ENCODE data around the gene NAV2. TPM values are rescaled to one million over a fixed set of nuclear protein-coding genes. Genes with fewer than 3 reads are reported as not detected.

NAV2 gene
- total RNA-seq, 1 donor = 0.42 TPM

- Histone ChIP-seq H3K4me3 (ENCODE audit: low read length) (no peak overlapping the region), H3K9me3 (ENCODE audit: low read depth, low read length) (no peaks in the 10 kb centered on the region), H3K27me3 (ENCODE audit: insufficient read depth, low read length) (no peaks in the 10 kb centered on the region)
Measured at GRCh38 chr11:19740586-19740985, 27.9 kb downstream of the NAV2 start.

GRCh38 chr11:19742588-19743292 is 30.1 kb downstream of the NAV2 start:
- no peaks in the 10 kb centered on the region for H3K4me1 ChIP-seq (ENCODE audit: insufficient read depth, low read length)
- no peaks in the 10 kb centered on the region for H3K9me3 ChIP-seq (ENCODE audit: low read depth, low read length)
- no peaks in the 10 kb centered on the region for H3K27me3 ChIP-seq (ENCODE audit: insufficient read depth, low read length)
- no peak overlapping the region for H3K4me3 ChIP-seq (ENCODE audit: low read length)

More at GRCh38 chr11:19740586-19740985, 27.9 kb downstream of the NAV2 start:
- no peaks in the 10 kb centered on the region for H3K4me1 ChIP-seq (ENCODE audit: insufficient read depth, low read length)

GRCh38 chr11:19743622-19744021 is 31.0 kb downstream of the NAV2 start:
- no peaks in the 10 kb centered on the region for H3K27me3 ChIP-seq (ENCODE audit: insufficient read depth, low read length)

GRCh38 chr11:19744130-19744529 is 31.5 kb downstream of the NAV2 start:
- no peaks in the 10 kb centered on the region for H3K27me3 ChIP-seq (ENCODE audit: insufficient read depth, low read length)
- no peaks in the 10 kb centered on the region for H3K9me3 ChIP-seq (ENCODE audit: low read depth, low read length)
- no peak overlapping the region for H3K4me3 ChIP-seq (ENCODE audit: low read length)
- no peaks in the 10 kb centered on the region for H3K4me1 ChIP-seq (ENCODE audit: insufficient read depth, low read length)

More at GRCh38 chr11:19743622-19744021, 31.0 kb downstream of the NAV2 start:
- H3K4me1 ChIP-seq (ENCODE audit: insufficient read depth, low read length) = no peaks in the 10 kb centered on the region
- no peaks in the 10 kb centered on the region for H3K9me3 ChIP-seq (ENCODE audit: low read depth, low read length)
- no peak overlapping the region for H3K4me3 ChIP-seq (ENCODE audit: low read length)

- H3K9me3 ChIP-seq (ENCODE audit: low read depth, low read length) = no peaks in the 10 kb centered on the region
- H3K27me3 ChIP-seq (ENCODE audit: insufficient read depth, low read length) = no peaks in the 10 kb centered on the region
- no peaks in the 10 kb centered on the region for H3K4me1 ChIP-seq (ENCODE audit: insufficient read depth, low read length)
- no peak overlapping the region for H3K4me3 ChIP-seq (ENCODE audit: low read length)
Measured at GRCh38 chr11:19746086-19746485, 33.4 kb downstream of the NAV2 start.

GRCh38 chr11:19747634-19748033 is 35.0 kb downstream of the NAV2 start:
- Histone ChIP-seq H3K4me1 (ENCODE audit: insufficient read depth, low read length) (no peaks in the 10 kb centered on the region), H3K27me3 (ENCODE audit: insufficient read depth, low read length) (no peaks in the 10 kb centered on the region)

GRCh38 chr11:19751055-19751454 is 38.4 kb downstream of the NAV2 start:
- no peaks in the 10 kb centered on the region for H3K4me1 ChIP-seq (ENCODE audit: insufficient read depth, low read length)
- H3K4me3 ChIP-seq (ENCODE audit: low read length) = no peak overlapping the region
- no peaks in the 10 kb centered on the region for H3K9me3 ChIP-seq (ENCODE audit: low read depth, low read length)
- H3K27me3 ChIP-seq (ENCODE audit: insufficient read depth, low read length) = no peaks in the 10 kb centered on the region

More at GRCh38 chr11:19747634-19748033, 35.0 kb downstream of the NAV2 start:
- Histone ChIP-seq H3K4me3 (ENCODE audit: low read length) (no peak overlapping the region), H3K9me3 (ENCODE audit: low read depth, low read length) (no peaks in the 10 kb centered on the region)

- Histone ChIP-seq H3K4me1 (ENCODE audit: insufficient read depth, low read length) (no peaks in the 10 kb centered on the region), H3K9me3 (ENCODE audit: low read depth, low read length) (no peaks in the 10 kb centered on the region), H3K4me3 (ENCODE audit: low read length) (no peak overlapping the region), H3K27me3 (ENCODE audit: insufficient read depth, low read length) (no peaks in the 10 kb centered on the region)
Measured at GRCh38 chr11:19753451-19754106, 40.9 kb downstream of the NAV2 start.

GRCh38 chr11:19756675-19757475 is 44.2 kb downstream of the NAV2 start:
- Histone ChIP-seq H3K4me3 (ENCODE audit: low read length) (no peak overlapping the region), H3K27me3 (ENCODE audit: insufficient read depth, low read length) (peaks cover 2% of the 10 kb centered on the region), H3K4me1 (ENCODE audit: insufficient read depth, low read length) (no peaks in the 10 kb centered on the region)

GRCh38 chr11:19759389-19759788 is 46.8 kb downstream of the NAV2 start:
- H3K27me3 ChIP-seq (ENCODE audit: insufficient read depth, low read length) = peaks cover 2% of the 10 kb centered on the region

More at GRCh38 chr11:19756675-19757475, 44.2 kb downstream of the NAV2 start:
- no peaks in the 10 kb centered on the region for H3K9me3 ChIP-seq (ENCODE audit: low read depth, low read length)

GRCh38 chr11:19762266-19762665 is 49.6 kb downstream of the NAV2 start:
- no peaks in the 10 kb centered on the region for H3K9me3 ChIP-seq (ENCODE audit: low read depth, low read length)
- H3K4me1 ChIP-seq (ENCODE audit: insufficient read depth, low read length) = no peaks in the 10 kb centered on the region
- no peak overlapping the region for H3K4me3 ChIP-seq (ENCODE audit: low read length)
- peaks cover 2% of the 10 kb centered on the region for H3K27me3 ChIP-seq (ENCODE audit: insufficient read depth, low read length)

More at GRCh38 chr11:19759389-19759788, 46.8 kb downstream of the NAV2 start:
- H3K9me3 ChIP-seq (ENCODE audit: low read depth, low read length) = no peaks in the 10 kb centered on the region
- no peak overlapping the region for H3K4me3 ChIP-seq (ENCODE audit: low read length)
- no peaks in the 10 kb centered on the region for H3K4me1 ChIP-seq (ENCODE audit: insufficient read depth, low read length)

GRCh38 chr11:19763330-19763729 is 50.7 kb downstream of the NAV2 start:
- Histone ChIP-seq H3K27me3 (ENCODE audit: insufficient read depth, low read length) (peaks cover 2% of the 10 kb centered on the region), H3K4me3 (ENCODE audit: low read length) (no peak overlapping the region), H3K9me3 (ENCODE audit: low read depth, low read length) (no peaks in the 10 kb centered on the region), H3K4me1 (ENCODE audit: insufficient read depth, low read length) (no peaks in the 10 kb centered on the region)

- H3K4me1 ChIP-seq (ENCODE audit: insufficient read depth, low read length) = no peaks in the 10 kb centered on the region
- no peak overlapping the region for H3K4me3 ChIP-seq (ENCODE audit: low read length)
- H3K27me3 ChIP-seq (ENCODE audit: insufficient read depth, low read length) = no peaks in the 10 kb centered on the region
- no peaks in the 10 kb centered on the region for H3K9me3 ChIP-seq (ENCODE audit: low read depth, low read length)
Measured at GRCh38 chr11:19766206-19766605, 53.6 kb downstream of the NAV2 start.

GRCh38 chr11:19766810-19767209 is 54.2 kb downstream of the NAV2 start:
- H3K27me3 ChIP-seq (ENCODE audit: insufficient read depth, low read length) = no peaks in the 10 kb centered on the region
- no peaks in the 10 kb centered on the region for H3K9me3 ChIP-seq (ENCODE audit: low read depth, low read length)
- no peaks in the 10 kb centered on the region for H3K4me1 ChIP-seq (ENCODE audit: insufficient read depth, low read length)
- no peak overlapping the region for H3K4me3 ChIP-seq (ENCODE audit: low read length)

GRCh38 chr11:19767627-19768151 is 55.1 kb downstream of the NAV2 start:
- H3K4me3 ChIP-seq (ENCODE audit: low read length) = no peak overlapping the region
- H3K4me1 ChIP-seq (ENCODE audit: insufficient read depth, low read length) = no peaks in the 10 kb centered on the region
- no peaks in the 10 kb centered on the region for H3K27me3 ChIP-seq (ENCODE audit: insufficient read depth, low read length)
- no peaks in the 10 kb centered on the region for H3K9me3 ChIP-seq (ENCODE audit: low read depth, low read length)

Data from mononuclear cell (primary cell).